ENCODE results near the gene ARAF. TPM values are rescaled to one million over a fixed set of nuclear protein-coding genes. Genes with fewer than 3 reads are reported as not detected.

ARAF gene
- 27.8 and 29.3 TPM in 2 replicates for total RNA-seq

GRCh38 chrX:47560934-47561658 lies at the start of gene ARAF:
Gene ARAF, plus strand, starts transcription at chrX:47561205. Its CDS starts 1,763 bp downstream, at chrX:47562968.

GRCh38 chrX:47581731-47582647 lies 21.0 kb downstream of the ARAF start, which contains the start of gene TIMP1:
Gene TIMP1, plus strand, starts transcription at chrX:47582436. Its CDS starts 980 bp downstream, at chrX:47583416.

GRCh38 chrX:47619486-47620302 lies 58.7 kb downstream of the ARAF start, which contains the start of gene SYN1:
Gene SYN1, minus strand, starts transcription at chrX:47619857. Its CDS starts 129 bp downstream, at chrX:47619728.

Other genes with a start within 250 kb of the ARAF start
- gene ZNF157, start 190.6 kb upstream of the ARAF start, total RNA-seq: 0.19 TPM in 1 of 2 replicates, not detected in the other
- gene ZNF41, start 78.0 kb upstream of the ARAF start, total RNA-seq: 5.1 and 5.4 TPM in 2 replicates
- 127 and 259 TPM in 2 replicates for gene TIMP1, start 21.2 kb downstream of the ARAF start, total RNA-seq
- not detected in 2 replicates for gene SYN1, start 58.7 kb downstream of the ARAF start, total RNA-seq
- gene CFP, start 68.7 kb downstream of the ARAF start, total RNA-seq: not detected in 2 replicates
- 27.4 and 34.1 TPM in 2 replicates for gene ELK1, start 89.4 kb downstream of the ARAF start, total RNA-seq
- gene UXT, start 98.0 kb downstream of the ARAF start, total RNA-seq: 139 and 153 TPM in 2 replicates